Tibial nerve (tissue), 4 donors: ENCODE data around the gene DNAL4.

Source experiments
- EP300 ChIP-seq, 2 donors: sonication (generic); formaldehyde crosslinking; IDR thresholded peaks; one replicate each; pipeline ENCODE4 v1.6.1; 2017; ENCODE audit warnings: antibody characterized with exemption in 2 of 2, mild to moderate bottlenecking in 1 of 2
- POLR2A ChIP-seq, 2 donors: fragments of 450-650 bp; IDR thresholded peaks; one replicate each; pipeline ENCODE4 v1.6.1; 2017; ENCODE audit warnings: antibody characterized with exemption in 2 of 2, mild to moderate bottlenecking in 2 of 2, moderate library complexity in 2 of 2
- TF ChIP-seq, protein P1 (sequence below), 5 experiments: fragments of 200-600 bp in 3 of 5; fragments of 450-650 bp in 2 of 5; sonication (generic) in 3 of 5; IDR thresholded peaks; one replicate each; pipeline ENCODE4 v1.5.1; 2016 to 2019; ENCODE audit warnings: antibody characterized with exemption in 5 of 5, mild to moderate bottlenecking in 3 of 5, moderate library complexity in 2 of 5

DNA sequence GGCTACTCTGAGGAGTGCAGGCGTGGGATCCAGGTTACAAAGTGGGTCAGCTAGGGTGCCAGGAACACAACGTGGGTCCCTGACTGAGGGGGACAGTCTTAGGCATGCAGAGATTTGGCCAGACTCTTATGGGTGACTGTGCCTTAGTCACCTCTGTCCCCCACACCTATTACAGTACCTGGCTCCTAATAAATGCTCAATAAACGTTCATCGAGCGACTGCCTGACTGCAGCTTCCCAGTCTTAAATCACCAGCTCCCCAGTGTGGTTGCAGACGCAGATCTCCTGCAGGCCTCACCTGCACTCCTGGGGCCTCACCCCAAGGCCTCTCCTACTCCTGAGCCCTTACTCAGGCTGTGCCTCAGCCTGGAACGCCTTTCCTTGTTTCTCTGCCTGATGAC lies 34.9 kb downstream of the DNAL4 start:
- TF ChIP-seq, protein P1, sequence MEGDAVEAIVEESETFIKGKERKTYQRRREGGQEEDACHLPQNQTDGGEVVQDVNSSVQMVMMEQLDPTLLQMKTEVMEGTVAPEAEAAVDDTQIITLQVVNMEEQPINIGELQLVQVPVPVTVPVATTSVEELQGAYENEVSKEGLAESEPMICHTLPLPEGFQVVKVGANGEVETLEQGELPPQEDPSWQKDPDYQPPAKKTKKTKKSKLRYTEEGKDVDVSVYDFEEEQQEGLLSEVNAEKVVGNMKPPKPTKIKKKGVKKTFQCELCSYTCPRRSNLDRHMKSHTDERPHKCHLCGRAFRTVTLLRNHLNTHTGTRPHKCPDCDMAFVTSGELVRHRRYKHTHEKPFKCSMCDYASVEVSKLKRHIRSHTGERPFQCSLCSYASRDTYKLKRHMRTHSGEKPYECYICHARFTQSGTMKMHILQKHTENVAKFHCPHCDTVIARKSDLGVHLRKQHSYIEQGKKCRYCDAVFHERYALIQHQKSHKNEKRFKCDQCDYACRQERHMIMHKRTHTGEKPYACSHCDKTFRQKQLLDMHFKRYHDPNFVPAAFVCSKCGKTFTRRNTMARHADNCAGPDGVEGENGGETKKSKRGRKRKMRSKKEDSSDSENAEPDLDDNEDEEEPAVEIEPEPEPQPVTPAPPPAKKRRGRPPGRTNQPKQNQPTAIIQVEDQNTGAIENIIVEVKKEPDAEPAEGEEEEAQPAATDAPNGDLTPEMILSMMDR (IDR thresholded peaks at IDR 0.05), result no peak
- no peak for TF ChIP-seq POLR2A (IDR thresholded peaks at IDR 0.05)
- TF ChIP-seq EP300 (IDR thresholded peaks at IDR 0.05), result no peak
